Osteocyte (in vitro differentiated cells): ENCODE results near the gene EIF2S2. TPM values are rescaled to one million over a fixed set of nuclear protein-coding genes. Genes with fewer than 3 reads are reported as not detected.

Source experiments
- DNase-seq: peaks from one replicate; pipeline ENCODE4 v3.0.0; 2021; ENCODE audit warnings: mixed read lengths; ENCODE audit not compliant: unreplicated experiment; ENCODE audit errors: extremely low spot score
- H3K27ac Mint-ChIP-seq: one replicate; pipeline ENCODE4 v1.8.0; 2021; ENCODE audit warnings: mild to moderate bottlenecking, mixed read lengths; ENCODE audit not compliant: unreplicated experiment
- H3K27me3 Mint-ChIP-seq: one replicate; pipeline ENCODE4 v1.8.0; 2021; ENCODE audit warnings: mixed read lengths; ENCODE audit not compliant: unreplicated experiment
- H3K36me3 Mint-ChIP-seq: one replicate; pipeline ENCODE4 v1.8.0; 2021; ENCODE audit warnings: mixed read lengths; ENCODE audit not compliant: unreplicated experiment
- H3K4me1 Mint-ChIP-seq: one replicate; pipeline ENCODE4 v1.8.0; 2021; ENCODE audit warnings: mixed read lengths; ENCODE audit not compliant: unreplicated experiment
- H3K4me3 Mint-ChIP-seq: one replicate; pipeline ENCODE4 v1.8.0; 2021; ENCODE audit warnings: mild to moderate bottlenecking, moderate library complexity, mixed read lengths; ENCODE audit not compliant: unreplicated experiment
- H3K9me3 Mint-ChIP-seq: one replicate; pipeline ENCODE4 v1.8.0; 2021; ENCODE audit warnings: mixed read lengths; ENCODE audit not compliant: unreplicated experiment
- total RNA-seq: library from RNA; stranded (reverse); gene quantifications from 2 replicates; pipeline ENCODE4 v1.2.1, GENCODE V29; 2021
- TF ChIP-seq, protein P1 (sequence below): fragments of 200-600 bp; sonication (generic); IDR thresholded peaks from 2 replicates; pipeline ENCODE4 v1.5.0; 2021; ENCODE audit warnings: antibody characterized with exemption, mild to moderate bottlenecking, moderate library complexity

EIF2S2 gene
- total RNA-seq, 1 donor from 2014 or later, result 87.9 TPM

GRCh38 chr20:34110745-34111641, 1.1 kb downstream of the EIF2S2 start:
- Mint-ChIP-seq H3K27me3 (no peaks in the 10 kb centered on the region), H3K27ac (peak overlapping the region; percentile 98), H3K9me3 (no peaks in the 10 kb centered on the region), H3K36me3 (peaks cover 21% of the 10 kb centered on the region), H3K4me1 (peaks cover 45% of the 10 kb centered on the region), H3K4me3 (peak overlapping the region; percentile 90)
- TF ChIP-seq, protein P1, sequence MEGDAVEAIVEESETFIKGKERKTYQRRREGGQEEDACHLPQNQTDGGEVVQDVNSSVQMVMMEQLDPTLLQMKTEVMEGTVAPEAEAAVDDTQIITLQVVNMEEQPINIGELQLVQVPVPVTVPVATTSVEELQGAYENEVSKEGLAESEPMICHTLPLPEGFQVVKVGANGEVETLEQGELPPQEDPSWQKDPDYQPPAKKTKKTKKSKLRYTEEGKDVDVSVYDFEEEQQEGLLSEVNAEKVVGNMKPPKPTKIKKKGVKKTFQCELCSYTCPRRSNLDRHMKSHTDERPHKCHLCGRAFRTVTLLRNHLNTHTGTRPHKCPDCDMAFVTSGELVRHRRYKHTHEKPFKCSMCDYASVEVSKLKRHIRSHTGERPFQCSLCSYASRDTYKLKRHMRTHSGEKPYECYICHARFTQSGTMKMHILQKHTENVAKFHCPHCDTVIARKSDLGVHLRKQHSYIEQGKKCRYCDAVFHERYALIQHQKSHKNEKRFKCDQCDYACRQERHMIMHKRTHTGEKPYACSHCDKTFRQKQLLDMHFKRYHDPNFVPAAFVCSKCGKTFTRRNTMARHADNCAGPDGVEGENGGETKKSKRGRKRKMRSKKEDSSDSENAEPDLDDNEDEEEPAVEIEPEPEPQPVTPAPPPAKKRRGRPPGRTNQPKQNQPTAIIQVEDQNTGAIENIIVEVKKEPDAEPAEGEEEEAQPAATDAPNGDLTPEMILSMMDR, result peak; percentile 25
- no peak for DNase-seq

DNA sequence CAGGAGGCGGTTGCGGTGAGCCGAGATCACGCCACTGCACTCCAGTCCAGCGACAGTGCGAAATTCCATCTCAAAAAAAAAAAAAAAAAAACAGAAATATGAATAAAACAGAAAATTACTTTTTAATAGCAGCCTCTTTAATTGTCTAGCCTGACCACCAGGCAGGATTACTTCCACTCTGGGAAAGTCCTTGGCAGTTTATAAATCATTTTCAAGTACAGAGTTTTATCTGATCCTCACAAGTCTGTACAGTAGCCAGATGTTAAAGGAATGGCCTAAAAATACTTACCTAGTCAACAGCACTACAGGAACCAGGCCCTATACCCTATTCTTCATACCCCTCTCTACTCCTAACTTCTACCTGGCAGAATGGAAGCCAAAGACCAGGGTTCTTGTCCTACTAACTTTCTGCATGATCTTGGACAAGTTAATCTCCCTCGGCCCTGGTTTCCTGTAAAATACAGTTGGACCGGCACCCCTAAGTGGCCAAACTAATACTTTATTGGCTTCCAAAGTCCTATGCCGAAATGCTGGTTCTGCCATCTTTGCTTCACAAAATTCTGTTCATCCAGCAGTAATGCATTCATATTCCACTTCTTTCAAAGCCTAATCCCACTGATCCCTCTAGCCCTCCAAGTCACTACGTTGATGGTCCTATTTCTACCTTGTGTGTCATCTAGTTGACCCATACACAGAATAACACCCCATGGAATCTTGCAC, 1.9 kb downstream of the EIF2S2 start:
- Mint-ChIP-seq H3K4me1 (peaks cover 50% of the 10 kb centered on the region), H3K27me3 (no peaks in the 10 kb centered on the region), H3K27ac (peak overlapping the region; percentile 98), H3K4me3 (peak overlapping the region; percentile 90), H3K36me3 (peaks cover 26% of the 10 kb centered on the region), H3K9me3 (no peaks in the 10 kb centered on the region)
- DNase-seq, result no peak
- TF ChIP-seq, protein P1, result no peak

DNA sequence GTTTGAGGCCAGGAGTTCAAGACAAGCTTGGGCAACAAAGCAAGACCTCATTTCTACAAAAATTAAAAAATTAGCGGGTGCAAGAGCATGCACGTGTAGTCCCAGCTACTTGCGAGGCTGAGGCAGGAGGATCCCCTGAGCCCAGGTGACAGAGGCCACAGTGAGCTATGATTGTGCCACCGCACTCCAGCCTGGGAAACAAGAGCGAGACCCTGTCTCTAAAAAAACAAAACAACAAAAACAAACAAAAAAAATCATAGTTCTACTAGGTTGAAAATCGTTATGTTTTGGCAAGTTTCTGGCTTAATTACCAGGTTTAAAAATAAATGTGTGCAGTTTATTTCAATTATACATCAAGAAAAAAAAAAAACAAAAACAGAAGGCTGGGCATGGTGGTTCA, 2.6 kb downstream of the EIF2S2 start:
- Mint-ChIP-seq H3K9me3 (no peaks in the 10 kb centered on the region), H3K4me1 (peaks cover 50% of the 10 kb centered on the region), H3K27me3 (no peaks in the 10 kb centered on the region), H3K4me3 (peak overlapping the region; percentile 40), H3K36me3 (peaks cover 33% of the 10 kb centered on the region), H3K27ac (no peak overlapping the region)
- TF ChIP-seq, protein P1, result no peak
- DNase-seq, result no peak

GRCh38 chr20:34108616-34109174, 3.3 kb downstream of the EIF2S2 start:
- H3K36me3 Mint-ChIP-seq, result peaks cover 38% of the 10 kb centered on the region
- peak overlapping the region; percentile 40 for H3K4me3 Mint-ChIP-seq
- peaks cover 50% of the 10 kb centered on the region for H3K4me1 Mint-ChIP-seq
- H3K27me3 Mint-ChIP-seq, result no peaks in the 10 kb centered on the region
- TF ChIP-seq, protein P1, result no peak
- no peak overlapping the region for H3K27ac Mint-ChIP-seq
- H3K9me3 Mint-ChIP-seq, result no peaks in the 10 kb centered on the region
- no peak for DNase-seq
